Epithelial cell of esophagus (primary cell): ENCODE results near the gene IGF2BP2.

Source experiments
- DNase-seq: peaks from one replicate; pipeline ENCODE4 v3.0.0; 2010; ENCODE audit warnings: low read depth
- H3K4me3 ChIP-seq: 2 replicates; pipeline ENCODE4 v1.5.1; 2011; ENCODE audit warnings: mild to moderate bottlenecking, low read length, control low read depth
- TF ChIP-seq, protein P1 (sequence below): IDR thresholded peaks from 2 replicates; pipeline ENCODE4 v1.5.1; 2011; ENCODE audit warnings: low read depth, mild to moderate bottlenecking, low read length, control low read depth, inconsistent platforms; ENCODE audit not compliant: insufficient read depth; ENCODE audit errors: missing control alignments

The IGF2BP2 gene

GRCh38 chr3:185797993-185798830 is 26.6 kb downstream of the IGF2BP2 start:
- DNase-seq: peak; percentile 46
- no peak overlapping the region for H3K4me3 ChIP-seq
- TF ChIP-seq, protein P1, sequence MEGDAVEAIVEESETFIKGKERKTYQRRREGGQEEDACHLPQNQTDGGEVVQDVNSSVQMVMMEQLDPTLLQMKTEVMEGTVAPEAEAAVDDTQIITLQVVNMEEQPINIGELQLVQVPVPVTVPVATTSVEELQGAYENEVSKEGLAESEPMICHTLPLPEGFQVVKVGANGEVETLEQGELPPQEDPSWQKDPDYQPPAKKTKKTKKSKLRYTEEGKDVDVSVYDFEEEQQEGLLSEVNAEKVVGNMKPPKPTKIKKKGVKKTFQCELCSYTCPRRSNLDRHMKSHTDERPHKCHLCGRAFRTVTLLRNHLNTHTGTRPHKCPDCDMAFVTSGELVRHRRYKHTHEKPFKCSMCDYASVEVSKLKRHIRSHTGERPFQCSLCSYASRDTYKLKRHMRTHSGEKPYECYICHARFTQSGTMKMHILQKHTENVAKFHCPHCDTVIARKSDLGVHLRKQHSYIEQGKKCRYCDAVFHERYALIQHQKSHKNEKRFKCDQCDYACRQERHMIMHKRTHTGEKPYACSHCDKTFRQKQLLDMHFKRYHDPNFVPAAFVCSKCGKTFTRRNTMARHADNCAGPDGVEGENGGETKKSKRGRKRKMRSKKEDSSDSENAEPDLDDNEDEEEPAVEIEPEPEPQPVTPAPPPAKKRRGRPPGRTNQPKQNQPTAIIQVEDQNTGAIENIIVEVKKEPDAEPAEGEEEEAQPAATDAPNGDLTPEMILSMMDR: no peak

GRCh38 chr3:185797108-185797881 is 27.5 kb downstream of the IGF2BP2 start:
- TF ChIP-seq, protein P1: no peak
- DNase-seq: no peak
- H3K4me3 ChIP-seq: no peak overlapping the region

GRCh38 chr3:185796431-185797107 is 28.3 kb downstream of the IGF2BP2 start:
- DNase-seq: peak; percentile 97
- TF ChIP-seq, protein P1: no peak
- no peak overlapping the region for H3K4me3 ChIP-seq

DNA sequence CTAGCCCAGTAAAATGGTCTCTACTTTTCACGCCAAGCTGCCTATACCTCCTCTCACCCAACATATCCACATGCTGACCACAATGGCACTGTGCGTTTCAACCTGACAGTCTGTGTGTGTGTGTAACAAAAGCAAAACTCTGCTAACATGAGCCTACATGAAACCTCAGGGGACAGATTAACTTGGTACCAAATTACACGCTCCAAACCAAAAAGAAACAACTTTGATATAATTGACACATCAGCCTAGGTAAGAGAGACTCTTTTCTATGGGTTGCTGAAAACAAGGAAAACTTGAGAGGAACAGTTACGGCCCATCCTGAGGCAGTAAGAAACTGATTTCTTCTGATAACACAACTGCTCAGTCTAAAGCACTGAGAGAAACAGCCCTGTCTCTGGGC is 31.5 kb downstream of the IGF2BP2 start:
- H3K4me3 ChIP-seq: no peak overlapping the region
- no peak for DNase-seq
- TF ChIP-seq, protein P1: no peak

DNA sequence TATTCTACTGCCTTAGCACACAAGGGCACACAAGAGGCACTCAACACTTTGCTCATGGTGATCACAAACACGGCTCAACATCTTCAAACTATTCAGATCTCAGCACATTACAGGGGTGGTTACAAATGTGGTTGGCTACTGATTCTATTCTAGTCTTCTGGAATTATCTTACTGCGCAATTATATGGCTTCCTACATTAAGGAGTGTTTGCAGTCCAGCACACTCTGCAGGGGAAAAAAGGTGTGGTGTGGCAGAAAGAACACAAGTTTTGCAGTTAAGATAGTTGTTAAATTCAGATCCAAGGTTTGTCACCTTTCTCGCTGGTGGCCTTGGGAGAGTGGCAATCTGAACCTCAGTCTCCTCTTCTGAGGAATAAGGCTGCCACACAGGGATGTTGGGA is 31.9 kb downstream of the IGF2BP2 start:
- H3K4me3 ChIP-seq: no peak overlapping the region
- TF ChIP-seq, protein P1: no peak
- no peak for DNase-seq

GRCh38 chr3:185789891-185790830 is 34.7 kb downstream of the IGF2BP2 start:
- DNase-seq: no peak
- H3K4me3 ChIP-seq: no peak overlapping the region
- TF ChIP-seq, protein P1: no peak
